22Rv1 (cell line): ENCODE results near the gene ARAP2.

Source experiments
- CTCF ChIP-seq: fragments of 450-650 bp; IDR thresholded peaks from 2 replicates; pipeline ENCODE4 v1.5.1; 2017; ENCODE audit warnings: mild to moderate bottlenecking
- ZFX ChIP-seq: fragments of 450-650 bp; IDR thresholded peaks from 2 replicates; pipeline ENCODE4 v1.6.1; 2017; ENCODE audit warnings: antibody characterized with exemption, borderline replicate concordance

- TF ChIP-seq CTCF (no peak), ZFX (no peak)
These were observed 29.4 kb downstream of the ARAP2 start for GRCh38 chr4:36214735-36215485.
